Measurements from ENCODE around the gene OSBPL1A. TPM values are rescaled to one million over a fixed set of nuclear protein-coding genes. Genes with fewer than 3 reads are reported as not detected.

Gene OSBPL1A
- total and polyA plus RNA-seq, 2 of the 8 experiments (the other 6 are each of a cell fraction or from before 2014, with no cell fraction given): 53.2 to 74.9 TPM

DNA sequence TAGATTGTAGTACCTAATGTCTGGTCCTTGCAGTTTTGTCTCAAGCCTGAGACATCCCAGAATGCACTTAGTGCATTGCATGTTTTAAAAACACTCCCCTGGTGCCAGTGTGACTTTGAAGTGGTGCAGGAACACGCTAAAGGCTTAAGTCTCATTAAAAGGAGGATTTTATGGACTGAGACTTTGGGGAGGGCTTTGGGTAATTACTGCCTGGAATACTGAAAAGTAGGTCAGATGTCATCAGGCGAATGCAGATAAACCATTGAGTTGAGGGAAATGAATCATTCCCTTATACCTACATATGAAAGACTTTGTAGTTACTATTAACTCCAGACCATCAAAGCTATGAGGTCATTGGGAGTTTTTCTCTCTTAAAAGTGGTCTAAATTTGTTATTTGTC lies 3.0 kb upstream of the OSBPL1A start (continued):
- TF ChIP-seq CHD7 (IDR thresholded peaks at IDR 0.05; ENCODE audit: insufficient replicate concordance, low read length): no peak
- TF ChIP-seq GTF2F1 (IDR thresholded peaks at IDR 0.05; ENCODE audit: borderline replicate concordance, low read depth, low read length): no peak
- no peak for TF ChIP-seq KDM1A (IDR thresholded peaks at IDR 0.05; ENCODE audit: borderline replicate concordance, low read length)
- TF ChIP-seq ATF2 (IDR thresholded peaks at IDR 0.05; ENCODE audit: low read length): no peak
- no peak for TF ChIP-seq BCL11A (IDR thresholded peaks at IDR 0.05; ENCODE audit: low read depth in 2 of 2, low read length in 2 of 2)
